Left lung (tissue), 10 donors: Measurements from ENCODE around the gene STAP2. TPM values are rescaled to one million over a fixed set of nuclear protein-coding genes. Genes with fewer than 3 reads are reported as not detected.

Source experiments
- ATAC-seq: fragments of 200-7000 bp; cut with Tn5 transposase; one replicate; pipeline ENCODE4 v1.9.1; 2020; ENCODE audit warnings: moderate library complexity
- DNase-seq, 4 donors: peaks; one replicate each; pipeline ENCODE4 v3.0.0-alpha.2; 2013 to 2020
- H3K27ac ChIP-seq, 2 donors: fragments of 200-600 bp; sonication (generic) in 1 of 2; one replicate each; pipeline versions ENCODE4 v1.5.0 to v1.8.0; 2020 to 2021
- H3K27me3 ChIP-seq, 2 donors: fragments of 200-600 bp; sonication (generic) in 1 of 2; one replicate each; pipeline versions ENCODE4 v1.5.0 to v1.8.0; 2020 to 2021
- H3K36me3 ChIP-seq, 2 donors: fragments of 200-600 bp; sonication (generic) in 1 of 2; one replicate each; pipeline versions ENCODE4 v1.5.0 to v1.8.0; 2020 to 2021
- H3K4me1 ChIP-seq, 2 donors: fragments of 200-600 bp; one replicate each; pipeline ENCODE4 v1.8.0; 2021
- H3K4me3 ChIP-seq, 2 donors: fragments of 200-600 bp; sonication (generic) in 1 of 2; one replicate each; pipeline versions ENCODE4 v1.5.0 to v1.8.0; 2020 to 2021; ENCODE audit warnings: mild to moderate bottlenecking in 1 of 2
- H3K9me3 ChIP-seq, 2 donors: fragments of 200-600 bp; sonication (generic) in 1 of 2; one replicate each; pipeline versions ENCODE4 v1.5.0 to v1.8.0; 2020 to 2021
- intact Hi-C, 2 donors: fragments of 100-400 bp; cut with DNase I; formaldehyde crosslinking; loops; one replicate each; pipeline versions ENCODE4 v1.11.2 to v1.14.2; 2022
- polyA plus RNA-seq, 6 donors: library from polyadenylated mRNA; unstranded; fragments of 120-200 nt; gene quantifications; one replicate each; pipeline ENCODE4 v1.2.1, GENCODE V29; 2013; ENCODE audit not compliant: insufficient read length in 6 of 6
- total RNA-seq, 2 donors: library from RNA; stranded (reverse); fragmentation: NEBNext Ultra II Directional; extraction: Animal tissue kit (Norgen Biotek cat#: 25700); gene quantifications; one replicate each; pipeline ENCODE4 v1.2.1, GENCODE V29; 2021
- TF ChIP-seq, protein P1 (sequence below), 2 donors: fragments of 200-600 bp; sonication (generic) in 1 of 2; IDR thresholded peaks; one replicate each; pipeline versions ENCODE4 v1.5.0 to v1.8.0; 2021; ENCODE audit warnings: antibody characterized with exemption in 2 of 2
- donor health status: DM: no; HTN: yes; CAD: no.
- donor health status: DM: no; HTN: no; CAD: no.

Gene STAP2
- total and polyA plus RNA-seq, 8 donors, result 14.1 to 41.5 (median 36.2) TPM

- TF ChIP-seq, protein P1, sequence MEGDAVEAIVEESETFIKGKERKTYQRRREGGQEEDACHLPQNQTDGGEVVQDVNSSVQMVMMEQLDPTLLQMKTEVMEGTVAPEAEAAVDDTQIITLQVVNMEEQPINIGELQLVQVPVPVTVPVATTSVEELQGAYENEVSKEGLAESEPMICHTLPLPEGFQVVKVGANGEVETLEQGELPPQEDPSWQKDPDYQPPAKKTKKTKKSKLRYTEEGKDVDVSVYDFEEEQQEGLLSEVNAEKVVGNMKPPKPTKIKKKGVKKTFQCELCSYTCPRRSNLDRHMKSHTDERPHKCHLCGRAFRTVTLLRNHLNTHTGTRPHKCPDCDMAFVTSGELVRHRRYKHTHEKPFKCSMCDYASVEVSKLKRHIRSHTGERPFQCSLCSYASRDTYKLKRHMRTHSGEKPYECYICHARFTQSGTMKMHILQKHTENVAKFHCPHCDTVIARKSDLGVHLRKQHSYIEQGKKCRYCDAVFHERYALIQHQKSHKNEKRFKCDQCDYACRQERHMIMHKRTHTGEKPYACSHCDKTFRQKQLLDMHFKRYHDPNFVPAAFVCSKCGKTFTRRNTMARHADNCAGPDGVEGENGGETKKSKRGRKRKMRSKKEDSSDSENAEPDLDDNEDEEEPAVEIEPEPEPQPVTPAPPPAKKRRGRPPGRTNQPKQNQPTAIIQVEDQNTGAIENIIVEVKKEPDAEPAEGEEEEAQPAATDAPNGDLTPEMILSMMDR (IDR thresholded peaks at IDR 0.05), result no peak
- Histone ChIP-seq H3K9me3 (no peaks in the 10 kb centered on the region), H3K4me3 (no peak overlapping the region), H3K27me3 (no peaks in the 10 kb centered on the region), H3K27ac (peak overlapping the region; percentile 82 to 92), H3K36me3 (no peaks in the 10 kb centered on the region), H3K4me1 (peaks cover 48 to 100% of the 10 kb centered on the region in 2 donors)
- ATAC-seq (no peak), DNase-seq (peak in 2 of 4 donors; percentile 76 to 80)
- intact Hi-C loops, result no loop called here
Observed at GRCh38 chr19:4373601-4374497, 35.2 kb upstream of the STAP2 start.

DNA sequence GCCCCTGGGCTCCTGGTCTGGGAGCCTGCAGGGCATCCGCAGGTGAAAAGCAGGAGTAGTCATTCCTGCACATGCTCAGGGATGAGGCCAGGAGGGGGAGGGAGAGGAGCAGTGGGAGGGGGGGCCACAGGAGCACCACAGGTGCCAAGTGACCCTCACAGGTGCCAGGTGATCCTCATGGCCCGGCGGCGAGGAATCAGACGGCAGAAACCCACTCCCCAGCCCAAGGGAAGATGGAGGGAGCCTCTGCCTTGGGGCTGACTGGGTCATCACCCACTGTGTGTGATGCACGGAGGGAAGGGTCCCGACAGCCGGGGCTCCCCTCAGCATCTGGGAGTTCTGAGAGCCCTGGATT, 34.4 kb upstream of the STAP2 start:
- intact Hi-C loops, result no loop called here
- Histone ChIP-seq H3K4me1 (peaks cover 55 to 100% of the 10 kb centered on the region in 2 donors), H3K27me3 (no peaks in the 10 kb centered on the region), H3K9me3 (no peaks in the 10 kb centered on the region), H3K27ac (peak overlapping the region; percentile 82 to 92), H3K4me3 (no peak overlapping the region), H3K36me3 (peaks cover 0 to under 1% of the 10 kb centered on the region in 2 donors)
- TF ChIP-seq, protein P1 (IDR thresholded peaks at IDR 0.05), result no peak
- no peak for DNase-seq
- no peak for ATAC-seq

DNA sequence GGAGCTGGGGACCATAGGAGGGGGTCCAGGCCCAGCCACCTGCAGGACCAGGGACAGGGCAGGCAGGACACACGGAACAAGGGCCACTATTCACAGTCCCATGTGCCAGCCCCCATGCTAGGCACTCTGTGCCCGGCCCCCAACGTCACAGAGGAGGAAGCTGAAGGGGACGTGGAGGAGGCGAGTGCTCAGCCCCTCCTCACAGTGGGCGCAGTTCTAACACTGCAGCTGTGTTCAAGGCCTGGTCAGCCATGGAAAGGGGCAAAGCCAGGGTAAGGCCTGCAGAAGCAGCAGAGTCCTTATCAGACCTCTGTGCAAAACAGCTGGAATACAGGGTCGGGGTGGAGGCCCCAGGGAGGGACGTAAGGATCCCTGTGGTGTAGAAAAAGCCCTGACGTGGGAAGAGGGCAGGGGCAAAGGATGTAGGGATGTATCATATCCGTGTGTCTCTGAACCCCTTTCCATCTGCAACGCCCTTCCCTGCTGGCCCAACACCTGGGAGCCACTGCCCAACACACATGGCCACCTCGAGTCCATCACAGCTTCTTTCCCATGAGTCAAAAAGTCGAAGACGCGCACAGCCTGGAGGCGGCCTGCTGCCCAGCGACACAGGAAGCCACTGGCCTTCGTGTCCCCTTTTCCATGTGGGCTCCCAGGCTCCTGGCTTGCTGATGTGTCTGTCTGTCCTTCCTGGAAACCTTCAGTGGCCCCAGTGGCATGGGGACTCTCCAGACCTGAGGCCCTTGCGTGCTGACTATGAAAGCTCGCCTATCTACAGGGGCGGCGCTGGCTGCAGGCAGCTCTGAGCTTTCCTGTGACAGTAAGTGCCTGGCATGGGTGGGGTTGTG, 33.8 kb upstream of the STAP2 start:
- Histone ChIP-seq H3K4me3 (no peak overlapping the region), H3K9me3 (no peaks in the 10 kb centered on the region), H3K27me3 (no peaks in the 10 kb centered on the region), H3K4me1 (peaks cover 59 to 100% of the 10 kb centered on the region in 2 donors), H3K36me3 (peaks cover 0 to 6% of the 10 kb centered on the region in 2 donors), H3K27ac (peak overlapping the region in 1 of 2 donors; percentile 92)
- no peak for ATAC-seq
- TF ChIP-seq, protein P1 (IDR thresholded peaks at IDR 0.05), result no peak
- DNase-seq, result no peak
- intact Hi-C loops, result no loop called here

DNA sequence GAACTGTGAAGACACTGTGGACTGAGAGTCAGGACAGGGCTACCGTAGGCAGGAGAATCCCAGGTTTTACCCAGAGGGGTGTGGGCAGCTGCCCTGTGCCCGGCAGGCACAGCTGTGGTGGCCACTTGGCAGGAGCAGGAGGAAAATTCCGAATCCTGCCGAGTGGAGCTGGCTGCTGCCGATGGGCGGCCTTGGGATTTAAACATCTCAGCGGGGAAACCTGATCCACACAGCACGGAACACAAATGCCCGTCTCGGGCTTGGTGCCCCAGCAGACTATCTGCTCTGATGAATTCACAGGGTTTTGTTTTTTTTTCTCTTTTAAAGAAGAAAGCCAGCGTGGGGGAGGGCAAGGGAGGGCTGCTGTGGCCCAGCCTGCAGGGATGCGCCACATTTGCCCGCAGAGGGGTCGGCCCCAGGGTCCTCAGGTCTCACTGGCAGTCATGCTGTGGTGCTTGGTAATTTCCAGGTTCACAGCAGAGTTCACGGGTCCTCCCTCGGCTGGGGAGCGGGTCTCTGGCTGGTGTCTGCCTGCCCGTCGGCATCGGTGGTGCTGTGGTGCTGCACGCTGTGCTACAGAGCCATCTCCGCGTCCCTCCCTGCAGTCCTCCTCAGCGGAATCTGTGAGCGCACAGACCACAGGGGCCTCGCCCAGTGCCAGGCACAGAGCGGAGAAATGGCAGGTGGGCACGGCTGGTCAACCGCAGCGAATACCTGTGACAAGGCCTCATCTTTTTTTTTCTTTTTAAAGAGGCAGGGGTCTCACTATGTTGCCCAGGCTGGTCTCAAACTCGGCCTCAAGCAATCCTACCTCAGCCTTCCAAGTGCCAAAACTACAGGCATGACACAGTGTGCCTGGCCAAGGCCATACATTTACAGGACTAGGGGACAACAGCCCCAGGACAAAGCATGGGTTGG, 32.9 kb upstream of the STAP2 start:
- H3K27me3 ChIP-seq, result no peaks in the 10 kb centered on the region
- H3K27ac ChIP-seq, result peak overlapping the region in 1 of 2 donors; percentile 92
- peaks cover 0 to 15% of the 10 kb centered on the region in 2 donors for H3K36me3 ChIP-seq
- H3K4me1 ChIP-seq, result peaks cover 59 to 94% of the 10 kb centered on the region in 2 donors
- no peaks in the 10 kb centered on the region for H3K9me3 ChIP-seq
- H3K4me3 ChIP-seq, result no peak overlapping the region
- TF ChIP-seq, protein P1 (IDR thresholded peaks at IDR 0.05), result no peak
- ATAC-seq, result no peak
- intact Hi-C loops, result no loop called here
- DNase-seq, result no peak
